ENCODE data around the gene NR6A1. TPM values are rescaled to one million over a fixed set of nuclear protein-coding genes. Genes with fewer than 3 reads are reported as not detected.

The NR6A1 gene
- total RNA-seq, 2 experiments from 2014 or later = not detected

GRCh38 chr9:124474151-124474550 is 297.0 kb downstream of the NR6A1 start:
- POLR2A ChIA-PET = no interaction called here
- no peaks in the 10 kb centered on the region for H3K4me1 Mint-ChIP-seq (ENCODE audit: low read depth)
- no peaks in the 10 kb centered on the region for H3K9me3 Mint-ChIP-seq
- no peaks in the 10 kb centered on the region for H3K4me1 ChIP-seq (ENCODE audit: insufficient read depth, low read length)
- TF ChIP-seq CTCF (IDR thresholded peaks at IDR 0.05) = no peak
- H3K4me3 ChIP-seq (ENCODE audit: low read length) = no peak overlapping the region
- no peak overlapping the region for H3K27ac Mint-ChIP-seq
- H3K27me3 ChIP-seq (ENCODE audit: control insufficient read depth in 1 of 2, insufficient read depth in 2 of 2, low read length in 2 of 2) = peaks cover 13 to 25% of the 10 kb centered on the region in 2 experiments
- H3K4me3 Mint-ChIP-seq = no peak overlapping the region
- ATAC-seq (ENCODE audit: poor library complexity) (no peak), DNase-seq (no peak)
- H3K9me3 ChIP-seq (ENCODE audit: control insufficient read depth in 1 of 2, insufficient read depth in 1 of 2, low read length in 2 of 2) = peaks cover 0 to 6% of the 10 kb centered on the region in 2 experiments
- intact Hi-C loops (cut with DNase I, micrococcal nuclease) = no loop called here
- H3K36me3 Mint-ChIP-seq (ENCODE audit: low read depth) = no peaks in the 10 kb centered on the region
- H3K36me3 ChIP-seq (ENCODE audit: insufficient read depth, low read length) = no peaks in the 10 kb centered on the region
- peaks cover 28% of the 10 kb centered on the region for H3K27me3 Mint-ChIP-seq
- H3K27ac ChIP-seq (ENCODE audit: low read depth in 1 of 2, low read length in 2 of 2) = no peak overlapping the region
- CTCF ChIA-PET = no interaction called here

- peaks cover 0 to 1% of the 10 kb centered on the region in 2 experiments for H3K9me3 ChIP-seq (ENCODE audit: control insufficient read depth in 1 of 2, insufficient read depth in 1 of 2, low read length in 2 of 2)
- Mint-ChIP-seq H3K27ac (no peak overlapping the region), H3K27me3 (peaks cover 20% of the 10 kb centered on the region), H3K36me3 (ENCODE audit: low read depth) (no peaks in the 10 kb centered on the region), H3K9me3 (no peaks in the 10 kb centered on the region), H3K4me3 (no peak overlapping the region), H3K4me1 (ENCODE audit: low read depth) (no peaks in the 10 kb centered on the region)
- intact Hi-C loops (cut with DNase I, micrococcal nuclease) = no loop called here
- no peak for TF ChIP-seq CTCF (IDR thresholded peaks at IDR 0.05)
- H3K36me3 ChIP-seq (ENCODE audit: insufficient read depth, low read length) = no peaks in the 10 kb centered on the region
- H3K27ac ChIP-seq (ENCODE audit: low read depth in 1 of 2, low read length in 2 of 2) = no peak overlapping the region
- no peak for DNase-seq
- H3K27me3 ChIP-seq (ENCODE audit: control insufficient read depth in 1 of 2, insufficient read depth in 2 of 2, low read length in 2 of 2) = peaks cover 13 to 23% of the 10 kb centered on the region in 2 experiments
- H3K4me3 ChIP-seq (ENCODE audit: low read length) = no peak overlapping the region
- POLR2A ChIA-PET = no interaction called here
- CTCF ChIA-PET = no interaction called here
- no peaks in the 10 kb centered on the region for H3K4me1 ChIP-seq (ENCODE audit: insufficient read depth, low read length)
- no peak for ATAC-seq (ENCODE audit: poor library complexity)
Measured at GRCh38 chr9:124473310-124473709, 297.8 kb downstream of the NR6A1 start.

GRCh38 chr9:124472770-124473169 is 298.3 kb downstream of the NR6A1 start:
- no peak for ATAC-seq (ENCODE audit: poor library complexity)
- intact Hi-C loops (cut with DNase I, micrococcal nuclease) = no loop called here
- ChIA-PET CTCF (no interaction called here), POLR2A (no interaction called here)
- H3K27me3 ChIP-seq (ENCODE audit: control insufficient read depth in 1 of 2, insufficient read depth in 2 of 2, low read length in 2 of 2) = peaks cover 13 to 18% of the 10 kb centered on the region in 2 experiments
- no peak overlapping the region for H3K4me3 ChIP-seq (ENCODE audit: low read length)
- no peaks in the 10 kb centered on the region for H3K9me3 Mint-ChIP-seq
- TF ChIP-seq CTCF (IDR thresholded peaks at IDR 0.05) = no peak
- no peak overlapping the region for H3K27ac ChIP-seq (ENCODE audit: low read depth in 1 of 2, low read length in 2 of 2)
- no peak overlapping the region for H3K4me3 Mint-ChIP-seq
- H3K36me3 ChIP-seq (ENCODE audit: insufficient read depth, low read length) = no peaks in the 10 kb centered on the region
- no peak for DNase-seq
- no peaks in the 10 kb centered on the region for H3K36me3 Mint-ChIP-seq (ENCODE audit: low read depth)
- H3K9me3 ChIP-seq (ENCODE audit: control insufficient read depth in 1 of 2, insufficient read depth in 1 of 2, low read length in 2 of 2) = no peaks in the 10 kb centered on the region
- H3K27me3 Mint-ChIP-seq = peaks cover 18% of the 10 kb centered on the region
- H3K4me1 ChIP-seq (ENCODE audit: insufficient read depth, low read length) = no peaks in the 10 kb centered on the region
- H3K27ac Mint-ChIP-seq = no peak overlapping the region
- no peaks in the 10 kb centered on the region for H3K4me1 Mint-ChIP-seq (ENCODE audit: low read depth)
